ENCODE measurements around the gene STAC3. TPM values are rescaled to one million over a fixed set of nuclear protein-coding genes. Genes with fewer than 3 reads are reported as not detected.

The STAC3 gene
- total RNA-seq, 2 donors from 2014 or later = 3.2 to 4.5 TPM

GRCh38 chr12:57263096-57263495, 12.1 kb upstream of the STAC3 start:
- no peak for ATAC-seq (replicated peaks)
- H3K27ac Mint-ChIP-seq = no peak overlapping the region
- no peak overlapping the region for H3K4me3 Mint-ChIP-seq
- H3K36me3 Mint-ChIP-seq (ENCODE audit: low read depth) = peaks cover 86% of the 10 kb centered on the region
- H3K9me3 Mint-ChIP-seq = no peaks in the 10 kb centered on the region
- H3K27me3 Mint-ChIP-seq = no peaks in the 10 kb centered on the region
- H3K4me1 Mint-ChIP-seq = peaks cover 5% of the 10 kb centered on the region

- H3K27ac Mint-ChIP-seq = no peak overlapping the region
- no peak overlapping the region for H3K4me3 Mint-ChIP-seq
- H3K9me3 Mint-ChIP-seq = no peaks in the 10 kb centered on the region
- H3K27me3 Mint-ChIP-seq = no peaks in the 10 kb centered on the region
- no peak for ATAC-seq (replicated peaks)
- peaks cover 86% of the 10 kb centered on the region for H3K36me3 Mint-ChIP-seq (ENCODE audit: low read depth)
- H3K4me1 Mint-ChIP-seq = peaks cover 5% of the 10 kb centered on the region
These were observed 11.3 kb upstream of the STAC3 start for GRCh38 chr12:57262126-57262822.

GRCh38 chr12:57261428-57261865, 10.5 kb upstream of the STAC3 start:
- no peak for ATAC-seq (replicated peaks)
- no peaks in the 10 kb centered on the region for H3K27me3 Mint-ChIP-seq
- no peaks in the 10 kb centered on the region for H3K4me1 Mint-ChIP-seq
- peaks cover 86% of the 10 kb centered on the region for H3K36me3 Mint-ChIP-seq (ENCODE audit: low read depth)
- no peak overlapping the region for H3K27ac Mint-ChIP-seq
- H3K4me3 Mint-ChIP-seq = no peak overlapping the region
- no peaks in the 10 kb centered on the region for H3K9me3 Mint-ChIP-seq

GRCh38 chr12:57260366-57260765, 9.4 kb upstream of the STAC3 start:
- no peak for ATAC-seq (replicated peaks)
- no peaks in the 10 kb centered on the region for H3K9me3 Mint-ChIP-seq
- no peak overlapping the region for H3K4me3 Mint-ChIP-seq
- no peak overlapping the region for H3K27ac Mint-ChIP-seq
- peaks cover 86% of the 10 kb centered on the region for H3K36me3 Mint-ChIP-seq (ENCODE audit: low read depth)
- H3K4me1 Mint-ChIP-seq = no peaks in the 10 kb centered on the region
- no peaks in the 10 kb centered on the region for H3K27me3 Mint-ChIP-seq

GRCh38 chr12:57258977-57259970, 8.3 kb upstream of the STAC3 start:
- no peaks in the 10 kb centered on the region for H3K4me1 Mint-ChIP-seq
- ATAC-seq (replicated peaks) = no peak
- H3K4me3 Mint-ChIP-seq = no peak overlapping the region
- peaks cover 81% of the 10 kb centered on the region for H3K36me3 Mint-ChIP-seq (ENCODE audit: low read depth)
- no peaks in the 10 kb centered on the region for H3K9me3 Mint-ChIP-seq
- H3K27me3 Mint-ChIP-seq = no peaks in the 10 kb centered on the region
- H3K27ac Mint-ChIP-seq = no peak overlapping the region

- Mint-ChIP-seq H3K27me3 (no peaks in the 10 kb centered on the region), H3K27ac (no peak overlapping the region), H3K4me3 (no peak overlapping the region), H3K9me3 (no peaks in the 10 kb centered on the region), H3K4me1 (no peaks in the 10 kb centered on the region), H3K36me3 (ENCODE audit: low read depth) (peaks cover 61% of the 10 kb centered on the region)
- ATAC-seq (replicated peaks) = no peak
These were observed 4.9 kb upstream of the STAC3 start for GRCh38 chr12:57255916-57256315.

- Mint-ChIP-seq H3K27ac (no peak overlapping the region), H3K27me3 (no peaks in the 10 kb centered on the region), H3K9me3 (no peaks in the 10 kb centered on the region), H3K4me3 (no peak overlapping the region), H3K4me1 (no peaks in the 10 kb centered on the region), H3K36me3 (ENCODE audit: low read depth) (peaks cover 51% of the 10 kb centered on the region)
- ATAC-seq (replicated peaks) = no peak
These were observed 3.7 kb upstream of the STAC3 start for GRCh38 chr12:57254506-57255280.

- peaks cover 5% of the 10 kb centered on the region for H3K4me1 Mint-ChIP-seq
- H3K27me3 Mint-ChIP-seq = no peaks in the 10 kb centered on the region
- no peaks in the 10 kb centered on the region for H3K9me3 Mint-ChIP-seq
- H3K36me3 Mint-ChIP-seq (ENCODE audit: low read depth) = peaks cover 15% of the 10 kb centered on the region
- H3K4me3 Mint-ChIP-seq = no peak overlapping the region
- no peak overlapping the region for H3K27ac Mint-ChIP-seq
- no peak for ATAC-seq (replicated peaks)
These were observed 446 bp downstream of the STAC3 start for GRCh38 chr12:57250541-57250940.

GRCh38 chr12:57248934-57249742, 1.8 kb downstream of the STAC3 start:
- H3K4me3 Mint-ChIP-seq = no peak overlapping the region
- H3K9me3 Mint-ChIP-seq = no peaks in the 10 kb centered on the region
- ATAC-seq (replicated peaks) = no peak
- no peak overlapping the region for H3K27ac Mint-ChIP-seq
- H3K36me3 Mint-ChIP-seq (ENCODE audit: low read depth) = peaks cover 9% of the 10 kb centered on the region
- peaks cover 5% of the 10 kb centered on the region for H3K27me3 Mint-ChIP-seq
- peaks cover 8% of the 10 kb centered on the region for H3K4me1 Mint-ChIP-seq

- no peak for ATAC-seq (replicated peaks)
These were observed 3.9 kb downstream of the STAC3 start for GRCh38 chr12:57247041-57247440.

GRCh38 chr12:57244312-57244696, 6.7 kb downstream of the STAC3 start:
- Mint-ChIP-seq H3K4me3 (peak overlapping the region; percentile 86), H3K27ac (peak overlapping the region; percentile 32), H3K9me3 (no peaks in the 10 kb centered on the region), H3K27me3 (peaks cover 41% of the 10 kb centered on the region), H3K4me1 (peaks cover 34% of the 10 kb centered on the region), H3K36me3 (ENCODE audit: low read depth) (peaks cover 6% of the 10 kb centered on the region)
- ATAC-seq (replicated peaks) = no peak

More at GRCh38 chr12:57247041-57247440, 3.9 kb downstream of the STAC3 start:
- no peak overlapping the region for H3K4me3 Mint-ChIP-seq
- H3K4me1 Mint-ChIP-seq = peaks cover 19% of the 10 kb centered on the region
- no peaks in the 10 kb centered on the region for H3K36me3 Mint-ChIP-seq (ENCODE audit: low read depth)
- H3K27me3 Mint-ChIP-seq = peaks cover 17% of the 10 kb centered on the region
- no peak overlapping the region for H3K27ac Mint-ChIP-seq
- no peaks in the 10 kb centered on the region for H3K9me3 Mint-ChIP-seq

- Mint-ChIP-seq H3K4me1 (peaks cover 35% of the 10 kb centered on the region), H3K27ac (peak overlapping the region; percentile 32)
- peak; percentile 33 for ATAC-seq (replicated peaks)
These were observed 7.3 kb downstream of the STAC3 start for GRCh38 chr12:57243521-57244311.

More at GRCh38 chr12:57243521-57244311, 7.3 kb downstream of the STAC3 start:
- Mint-ChIP-seq H3K4me3 (peak overlapping the region; percentile 86), H3K27me3 (peaks cover 44% of the 10 kb centered on the region), H3K9me3 (no peaks in the 10 kb centered on the region), H3K36me3 (ENCODE audit: low read depth) (peaks cover 9% of the 10 kb centered on the region)
